Vagina (tissue), 2 donors: ENCODE data around the gene TMIGD2.
"Not testable (repeated sequence)": the region's sequence is repeated elsewhere in the genome, so short reads cannot be mapped to it uniquely, and the experiment has no call there.

Experiments used
- POLR2A ChIP-seq, 2 donors: fragments of 450-650 bp; IDR thresholded peaks; one replicate each; pipeline ENCODE4 v1.6.1; 2017; ENCODE audit warnings: antibody characterized with exemption in 2 of 2, mild to moderate bottlenecking in 2 of 2, moderate library complexity in 2 of 2
- POLR2AphosphoS5 ChIP-seq, 2 donors: sonication (generic); formaldehyde crosslinking; IDR thresholded peaks; one replicate each; pipeline ENCODE4 v1.9.0; 2017; ENCODE audit warnings: antibody characterized with exemption in 2 of 2, mild to moderate bottlenecking in 2 of 2, low read depth in 1 of 2; ENCODE audit not compliant: insufficient read depth in 1 of 2
- TF ChIP-seq, protein P1 (sequence below), 3 experiments: fragments of 450-650 bp in 2 of 3; fragments of 200-600 bp in 1 of 3; sonication (generic) in 1 of 3; IDR thresholded peaks; one replicate each; pipeline ENCODE4 v1.5.1; 2017 to 2019; ENCODE audit warnings: antibody characterized with exemption in 3 of 3, mild to moderate bottlenecking in 2 of 3, moderate library complexity in 2 of 3

DNA sequence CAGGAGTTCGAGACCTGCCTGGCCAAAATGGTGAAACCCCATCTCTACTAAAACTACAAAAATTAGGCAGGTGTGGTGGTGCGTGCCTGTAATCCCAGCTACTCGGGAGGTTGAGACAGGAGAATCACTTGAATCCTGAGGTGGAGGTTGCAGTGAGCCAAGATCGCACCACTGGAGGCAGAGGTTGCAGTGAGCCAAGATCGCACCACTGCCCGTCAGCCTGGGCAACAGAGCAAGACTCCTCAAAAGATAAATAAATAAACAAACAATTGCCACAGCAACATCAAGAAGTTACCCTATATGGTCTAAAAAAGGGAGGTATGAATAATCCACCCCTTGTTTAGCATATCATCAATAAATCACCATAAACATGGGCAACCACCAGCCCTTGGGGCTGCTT is 56.3 kb downstream of the TMIGD2 start:
- not testable (repeated sequence) for TF ChIP-seq POLR2AphosphoS5 (IDR thresholded peaks at IDR 0.05; ENCODE audit: insufficient read depth in 1 of 2, low read depth in 1 of 2); POLR2A (IDR thresholded peaks at IDR 0.05)
- TF ChIP-seq, protein P1, sequence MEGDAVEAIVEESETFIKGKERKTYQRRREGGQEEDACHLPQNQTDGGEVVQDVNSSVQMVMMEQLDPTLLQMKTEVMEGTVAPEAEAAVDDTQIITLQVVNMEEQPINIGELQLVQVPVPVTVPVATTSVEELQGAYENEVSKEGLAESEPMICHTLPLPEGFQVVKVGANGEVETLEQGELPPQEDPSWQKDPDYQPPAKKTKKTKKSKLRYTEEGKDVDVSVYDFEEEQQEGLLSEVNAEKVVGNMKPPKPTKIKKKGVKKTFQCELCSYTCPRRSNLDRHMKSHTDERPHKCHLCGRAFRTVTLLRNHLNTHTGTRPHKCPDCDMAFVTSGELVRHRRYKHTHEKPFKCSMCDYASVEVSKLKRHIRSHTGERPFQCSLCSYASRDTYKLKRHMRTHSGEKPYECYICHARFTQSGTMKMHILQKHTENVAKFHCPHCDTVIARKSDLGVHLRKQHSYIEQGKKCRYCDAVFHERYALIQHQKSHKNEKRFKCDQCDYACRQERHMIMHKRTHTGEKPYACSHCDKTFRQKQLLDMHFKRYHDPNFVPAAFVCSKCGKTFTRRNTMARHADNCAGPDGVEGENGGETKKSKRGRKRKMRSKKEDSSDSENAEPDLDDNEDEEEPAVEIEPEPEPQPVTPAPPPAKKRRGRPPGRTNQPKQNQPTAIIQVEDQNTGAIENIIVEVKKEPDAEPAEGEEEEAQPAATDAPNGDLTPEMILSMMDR (IDR thresholded peaks at IDR 0.05), result not testable (repeated sequence)
